ENCODE results near the gene TTYH2.
"Not testable (repeated sequence)": the region's sequence is repeated elsewhere in the genome, so short reads cannot be mapped to it uniquely, and the experiment has no call there.

Gene TTYH2

GRCh38 chr17:74267987-74268499, 54.7 kb downstream of the TTYH2 start:
- DNase-seq (ENCODE audit: low spot score), result no peak

DNA sequence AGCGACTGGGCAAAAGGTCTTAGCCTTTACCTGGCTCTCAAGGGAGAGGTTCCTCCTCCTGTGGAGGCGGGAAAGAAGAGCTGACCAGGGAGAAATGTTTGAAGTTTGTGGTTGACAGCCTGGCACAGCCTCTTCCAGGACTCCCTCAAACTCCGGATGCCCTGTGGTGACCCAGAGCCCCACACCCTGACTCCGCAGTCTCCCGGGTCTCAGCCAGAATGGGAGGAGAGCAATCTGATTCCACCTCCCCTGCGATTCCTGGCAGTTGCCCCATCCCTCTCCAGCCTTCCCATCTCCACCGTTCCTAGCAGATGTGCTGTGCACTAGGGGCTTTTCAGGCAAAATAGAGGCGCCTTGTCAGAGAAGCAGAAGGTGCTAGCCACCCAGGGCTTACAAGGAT, 55.2 kb downstream of the TTYH2 start:
- no peak for DNase-seq (ENCODE audit: low spot score)

GRCh38 chr17:74270333-74270732, 57.0 kb downstream of the TTYH2 start:
- DNase-seq (ENCODE audit: low spot score), result no peak

GRCh38 chr17:74271281-74271680, 57.9 kb downstream of the TTYH2 start:
- DNase-seq (ENCODE audit: low spot score), result no peak

- no peak for DNase-seq (ENCODE audit: low spot score)
These were observed 58.7 kb downstream of the TTYH2 start for GRCh38 chr17:74271901-74272561.

DNA sequence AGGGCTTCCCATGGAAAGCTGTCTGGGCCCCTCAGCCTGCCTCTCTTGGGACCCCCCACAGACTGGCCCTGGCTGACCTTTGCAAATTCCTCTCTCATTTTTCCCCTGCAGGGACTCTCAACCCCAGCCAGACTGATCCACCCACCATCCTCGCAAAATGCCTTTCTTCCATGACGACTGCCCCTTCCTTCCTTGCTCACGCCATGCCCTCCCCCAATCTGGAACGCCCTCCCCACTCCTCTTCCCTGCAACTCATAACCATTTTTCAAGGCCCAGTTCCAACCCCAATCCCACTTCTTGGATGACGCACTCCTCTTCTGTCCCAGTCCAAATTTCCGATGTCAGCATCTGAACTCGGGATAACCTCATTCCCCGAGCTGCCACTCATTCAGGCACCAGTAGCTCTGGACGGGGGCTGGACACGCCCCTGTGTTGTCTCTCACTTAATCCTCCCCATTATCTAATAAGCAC, 59.4 kb downstream of the TTYH2 start:
- no peak for DNase-seq (ENCODE audit: low spot score)

GRCh38 chr17:74274060-74274708, 60.8 kb downstream of the TTYH2 start, which contains the start of gene DNAI2:
Gene DNAI2 (plus strand): TSS chr17:74274234. CDS start chr17:74281818, 7,584 bp downstream.
- DNase-seq (ENCODE audit: low spot score), result no peak

GRCh38 chr17:74274709-74275340, 61.5 kb downstream of the TTYH2 start:
- no peak for DNase-seq (ENCODE audit: low spot score)

DNA sequence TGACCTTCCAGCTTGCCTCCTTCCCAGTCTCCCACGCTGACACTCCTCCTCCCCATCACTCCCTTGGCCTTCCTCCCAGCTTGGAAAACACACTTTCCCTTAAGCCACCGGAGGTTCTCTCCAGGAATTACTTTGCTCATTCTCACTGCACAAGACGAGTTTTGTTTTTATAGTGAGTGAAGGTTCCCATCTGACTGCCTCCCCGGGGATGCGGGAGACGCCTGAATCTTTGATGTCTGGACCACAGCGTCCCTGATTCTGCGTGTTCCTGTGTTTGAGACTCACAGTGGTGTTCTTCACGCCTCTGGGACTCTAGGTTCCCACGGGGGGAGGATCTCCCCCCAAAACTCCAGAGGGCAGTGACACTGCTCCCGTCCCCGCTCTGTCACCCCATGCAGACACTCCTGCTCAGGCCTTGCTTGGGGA, 62.7 kb downstream of the TTYH2 start:
- no peak for DNase-seq (ENCODE audit: low spot score)

DNA sequence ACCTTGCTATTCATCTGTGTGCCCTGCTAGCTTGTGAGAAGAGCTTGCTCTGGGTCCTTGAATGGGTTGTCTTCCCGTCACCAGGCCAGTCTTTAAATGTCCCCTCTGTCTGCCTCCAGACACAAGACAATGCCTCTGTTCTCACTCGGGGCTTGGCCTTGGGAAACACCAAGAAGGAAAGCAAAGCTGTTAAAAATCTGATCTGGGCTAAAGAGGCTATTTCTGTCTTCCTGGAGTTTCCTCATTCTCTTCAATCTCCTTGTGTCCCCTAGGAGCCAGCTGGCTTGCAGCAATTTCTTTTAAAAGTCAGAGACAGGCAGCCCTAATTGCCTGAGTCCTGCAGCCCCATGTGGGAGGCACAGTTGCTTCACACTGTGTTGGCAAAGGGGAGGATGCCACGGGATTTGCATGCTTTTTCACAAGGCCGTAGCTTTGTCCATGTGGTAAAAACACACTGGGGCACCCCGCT, 63.2 kb downstream of the TTYH2 start:
- no peak for DNase-seq (ENCODE audit: low spot score)

DNA sequence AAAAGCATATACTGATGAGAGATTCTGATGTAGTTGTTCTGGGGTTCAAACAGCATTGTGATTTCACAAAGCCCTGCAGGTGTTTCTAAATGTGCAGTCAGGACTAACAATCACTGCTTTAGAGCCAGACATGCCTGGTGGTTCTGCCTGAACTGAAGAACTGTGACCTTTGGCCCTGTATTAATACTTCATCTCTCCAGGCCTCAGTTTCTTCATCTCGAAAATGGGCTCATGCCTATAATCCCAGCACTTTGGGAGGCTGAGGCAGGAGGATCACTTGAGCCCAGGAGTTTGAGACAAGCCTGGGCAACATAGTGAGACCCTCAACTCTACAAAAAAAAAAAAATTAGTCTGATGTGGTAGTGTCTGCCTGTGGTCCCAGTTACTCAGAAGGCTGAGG, 64.6 kb downstream of the TTYH2 start:
- DNase-seq (ENCODE audit: low spot score), result no peak

- DNase-seq (ENCODE audit: low spot score), result not testable (repeated sequence)
These were observed 66.2 kb downstream of the TTYH2 start for GRCh38 chr17:74279617-74280016.

DNA sequence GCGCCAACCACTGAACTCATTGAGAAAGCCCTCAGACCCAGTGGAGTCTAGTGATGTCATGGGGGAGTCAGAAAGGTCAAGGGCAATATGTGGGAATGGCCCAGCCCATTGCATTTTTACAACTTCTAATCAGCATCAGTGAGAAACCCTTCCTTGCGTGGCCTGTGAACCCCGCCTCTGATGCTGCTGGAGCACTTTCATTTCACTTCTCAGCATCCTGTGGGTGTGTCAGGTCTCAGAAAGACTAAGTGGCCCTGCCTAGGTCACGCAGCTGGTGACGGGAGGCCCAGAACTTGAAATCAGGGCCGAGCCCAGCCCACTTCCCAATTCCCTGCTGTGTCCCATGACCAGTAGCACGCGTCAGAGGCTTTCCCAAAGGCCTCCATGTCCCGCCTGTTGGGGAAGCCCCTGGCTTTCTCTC, 66.7 kb downstream of the TTYH2 start:
- DNase-seq (ENCODE audit: low spot score), result peak; percentile 34

DNA sequence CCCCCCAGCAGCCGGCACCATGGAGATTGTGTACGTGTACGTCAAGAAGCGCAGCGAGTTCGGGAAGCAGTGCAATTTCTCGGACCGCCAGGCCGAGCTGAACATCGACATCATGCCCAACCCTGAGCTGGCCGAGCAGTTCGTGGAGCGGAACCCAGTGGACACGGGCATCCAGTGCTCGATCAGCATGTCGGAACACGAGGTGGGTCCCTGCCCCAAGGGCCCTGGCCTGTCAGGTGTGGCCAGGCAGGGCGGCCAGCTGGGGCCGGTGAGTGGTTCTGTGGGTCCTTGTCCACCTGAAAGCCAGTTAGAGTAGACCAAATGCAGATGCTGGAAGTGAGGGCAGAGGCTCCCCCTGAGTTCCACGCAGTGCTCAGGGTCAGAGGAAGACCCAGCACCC, 68.4 kb downstream of the TTYH2 start:
- DNase-seq (ENCODE audit: low spot score), result no peak

GRCh38 chr17:74282274-74282586, 68.9 kb downstream of the TTYH2 start:
- DNase-seq (ENCODE audit: low spot score), result not testable (repeated sequence)

DNA sequence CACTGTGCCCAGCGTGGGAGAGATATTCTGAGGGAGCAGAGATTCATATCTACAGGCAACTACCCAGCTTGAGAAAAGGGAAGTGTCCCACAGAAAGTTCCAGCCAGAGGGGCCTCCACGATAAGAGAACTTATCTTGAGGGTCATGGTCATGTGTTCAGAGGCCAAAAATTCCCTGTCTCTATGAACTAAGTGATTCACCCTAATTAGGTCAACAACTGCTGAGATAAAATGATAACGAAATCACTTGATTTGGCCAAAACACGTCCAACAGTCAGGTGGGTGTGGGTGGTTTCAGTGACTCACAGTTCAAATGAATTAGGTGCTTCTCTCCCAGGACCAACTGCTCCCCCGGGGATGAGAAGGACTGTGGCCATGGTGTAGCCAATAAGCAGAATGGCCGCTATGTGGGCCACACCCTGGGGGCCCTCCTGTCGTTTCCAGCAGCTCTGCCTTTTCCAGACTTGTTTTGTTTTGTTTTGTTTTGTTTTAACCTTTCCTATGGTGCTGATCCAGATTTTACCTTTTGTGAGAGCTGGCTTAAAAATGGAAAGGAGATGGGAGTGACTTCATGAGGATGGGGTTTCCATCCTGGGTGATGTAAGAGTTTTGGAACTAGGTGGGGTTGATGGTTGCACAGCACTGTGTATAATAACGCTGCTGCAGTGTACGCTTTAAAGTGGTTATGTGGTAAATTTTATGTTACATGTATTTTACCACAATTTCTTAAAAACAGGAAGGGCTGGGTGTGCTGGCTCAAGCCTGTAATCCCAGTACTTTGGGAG, 69.4 kb downstream of the TTYH2 start:
- peak; percentile 99 for DNase-seq (ENCODE audit: low spot score)

- no peak for DNase-seq (ENCODE audit: low spot score)
These were observed 70.0 kb downstream of the TTYH2 start for GRCh38 chr17:74283371-74283673.

DNA sequence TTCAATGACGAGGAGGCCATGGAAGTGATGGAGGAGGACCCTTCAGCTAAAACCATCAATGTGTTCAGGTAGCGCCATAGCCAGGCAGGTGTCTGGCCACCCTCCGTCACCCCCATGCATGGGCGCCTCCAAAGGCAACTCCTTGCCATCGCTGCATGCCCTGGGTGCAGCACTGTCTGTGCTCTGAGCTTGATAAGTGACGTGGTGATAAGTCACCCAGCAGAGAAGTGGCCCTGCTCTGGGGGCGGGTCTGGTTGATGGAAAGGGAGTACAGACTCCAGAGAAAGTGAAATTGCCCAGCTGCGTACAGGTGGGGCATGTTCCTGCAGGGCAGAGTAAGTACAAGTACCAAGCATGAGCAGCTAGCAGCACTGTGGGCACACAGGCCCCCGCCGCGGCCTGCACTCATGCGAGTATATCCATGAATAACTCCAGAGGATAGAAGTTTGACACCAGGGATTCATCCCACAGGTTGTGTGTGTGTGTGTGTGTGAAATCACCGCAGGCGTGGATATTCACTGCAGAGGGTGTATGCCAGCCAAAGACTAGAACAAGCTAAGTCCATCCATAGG, 73.7 kb downstream of the TTYH2 start:
- no peak for DNase-seq (ENCODE audit: low spot score)

GRCh38 chr17:74288785-74289184, 75.4 kb downstream of the TTYH2 start:
- no peak for DNase-seq (ENCODE audit: low spot score)

GRCh38 chr17:74289688-74290087, 76.3 kb downstream of the TTYH2 start:
- DNase-seq (ENCODE audit: low spot score), result no peak

GRCh38 chr17:74290340-74290739, 77.0 kb downstream of the TTYH2 start:
- peak; percentile 27 for DNase-seq (ENCODE audit: low spot score)

GRCh38 chr17:74292495-74292894, 79.1 kb downstream of the TTYH2 start:
- no peak for DNase-seq (ENCODE audit: low spot score)
